ENCODE results near the gene CDHR4. TPM values are rescaled to one million over a fixed set of nuclear protein-coding genes. Genes with fewer than 3 reads are reported as not detected.

CDHR4 gene
- total RNA-seq, 1 donor from 2014 or later: 0.42 TPM

GRCh38 chr3:49813497-49814174, 14.0 kb upstream of the CDHR4 start, which contains the start of gene UBA7:
TSS of gene UBA7 (minus strand) at chr3:49813953. CDS start at chr3:49813787, 166 bp downstream.
- Mint-ChIP-seq H3K9me3 (no peaks in the 10 kb centered on the region), H3K4me1 (peaks cover 20% of the 10 kb centered on the region), H3K4me3 (peak within 1 kb of the TSS; percentile 70), H3K36me3 (peaks cover 5% of the 10 kb centered on the region), H3K27me3 (ENCODE audit: low read depth) (no peaks in the 10 kb centered on the region), H3K27ac (peak within 1 kb of the TSS; percentile 95)
- no peak for TF ChIP-seq CTCF (IDR thresholded peaks at IDR 0.05; ENCODE audit: unreplicated experiment)
- no peak for DNase-seq (ENCODE audit: low spot score in 2 of 2, unreplicated experiment in 2 of 2)

- no peak for DNase-seq (ENCODE audit: low spot score in 2 of 2, unreplicated experiment in 2 of 2)
- no peaks in the 10 kb centered on the region for H3K9me3 Mint-ChIP-seq
- peaks cover 27% of the 10 kb centered on the region for H3K4me1 Mint-ChIP-seq
- H3K4me3 Mint-ChIP-seq: peak overlapping the region; percentile 70
- peak overlapping the region; percentile 95 for H3K27ac Mint-ChIP-seq
- H3K27me3 Mint-ChIP-seq (ENCODE audit: low read depth): no peaks in the 10 kb centered on the region
- TF ChIP-seq CTCF (IDR thresholded peaks at IDR 0.05; ENCODE audit: unreplicated experiment): no peak
- peaks cover 5% of the 10 kb centered on the region for H3K36me3 Mint-ChIP-seq
Observed at GRCh38 chr3:49812916-49813496, 13.3 kb upstream of the CDHR4 start.

GRCh38 chr3:49807431-49808114, 7.9 kb upstream of the CDHR4 start:
- peaks cover 5% of the 10 kb centered on the region for H3K36me3 Mint-ChIP-seq
- H3K4me1 Mint-ChIP-seq: peaks cover 49% of the 10 kb centered on the region
- TF ChIP-seq CTCF (IDR thresholded peaks at IDR 0.05; ENCODE audit: unreplicated experiment): no peak
- peak overlapping the region; percentile 28 for H3K4me3 Mint-ChIP-seq
- H3K27ac Mint-ChIP-seq: peak overlapping the region; percentile 98
- no peak for DNase-seq (ENCODE audit: low spot score in 2 of 2, unreplicated experiment in 2 of 2)
- peaks cover 10% of the 10 kb centered on the region for H3K27me3 Mint-ChIP-seq (ENCODE audit: low read depth)
- no peaks in the 10 kb centered on the region for H3K9me3 Mint-ChIP-seq

- no peak for DNase-seq (ENCODE audit: low spot score in 2 of 2, unreplicated experiment in 2 of 2)
- Mint-ChIP-seq H3K36me3 (peaks cover 5% of the 10 kb centered on the region), H3K4me1 (peaks cover 54% of the 10 kb centered on the region), H3K4me3 (no peak overlapping the region), H3K27me3 (ENCODE audit: low read depth) (peaks cover 17% of the 10 kb centered on the region), H3K9me3 (no peaks in the 10 kb centered on the region), H3K27ac (peak overlapping the region; percentile 98)
- TF ChIP-seq CTCF (IDR thresholded peaks at IDR 0.05; ENCODE audit: unreplicated experiment): no peak
Observed at GRCh38 chr3:49806850-49807249, 7.2 kb upstream of the CDHR4 start.

GRCh38 chr3:49805897-49806701, 6.4 kb upstream of the CDHR4 start:
- peak; percentile 55 to 65 for DNase-seq (ENCODE audit: low spot score in 2 of 2, unreplicated experiment in 2 of 2)
- Mint-ChIP-seq H3K27ac (peak overlapping the region; percentile 98), H3K9me3 (no peaks in the 10 kb centered on the region), H3K4me1 (peaks cover 54% of the 10 kb centered on the region), H3K27me3 (ENCODE audit: low read depth) (peaks cover 25% of the 10 kb centered on the region), H3K4me3 (peak overlapping the region; percentile 52), H3K36me3 (peaks cover 3% of the 10 kb centered on the region)
- TF ChIP-seq CTCF (IDR thresholded peaks at IDR 0.05; ENCODE audit: unreplicated experiment): no peak
